Liver (tissue), 9 donors: ENCODE data around the gene ACOXL. TPM values are rescaled to one million over a fixed set of nuclear protein-coding genes. Genes with fewer than 3 reads are reported as not detected.
A peak's percentile ranks its signal among the peaks of the same experiment; 100 is the strongest.

Experiments used
- DNase-seq: peaks from one replicate; pipeline ENCODE4 v3.0.0-alpha.2; 2017; ENCODE audit warnings: low spot score
- H3K27ac ChIP-seq, 2 donors: one replicate each; pipeline ENCODE4 v1.7.0; 2013; ENCODE audit warnings: inconsistent platforms in 2 of 2, low read length in 2 of 2, control low read depth in 1 of 2, low read depth in 1 of 2, mild to moderate bottlenecking in 1 of 2
- H3K27me3 ChIP-seq, 4 donors: one replicate each; pipeline versions ENCODE4 v1.6.1 to v1.7.0; 2013; ENCODE audit warnings: low read length in 3 of 4, inconsistent platforms in 1 of 4, mild to moderate bottlenecking in 1 of 4, moderate library complexity in 1 of 4; ENCODE audit not compliant: control insufficient read depth in 4 of 4, insufficient read depth in 4 of 4
- H3K36me3 ChIP-seq, 4 donors: one replicate each; pipeline versions ENCODE4 v1.6.1 to v1.7.0; 2013; ENCODE audit warnings: low read length in 3 of 4, mild to moderate bottlenecking in 3 of 4, low read depth in 1 of 4, moderate library complexity in 1 of 4; ENCODE audit not compliant: control insufficient read depth in 4 of 4, insufficient read depth in 3 of 4
- H3K4me1 ChIP-seq, 4 donors: one replicate each; pipeline versions ENCODE4 v1.6.1 to v1.7.0; 2013; ENCODE audit warnings: low read length in 3 of 4, mild to moderate bottlenecking in 3 of 4, moderate library complexity in 1 of 4; ENCODE audit not compliant: control insufficient read depth in 4 of 4, insufficient read depth in 4 of 4
- H3K4me3 ChIP-seq, 3 donors: one replicate each; pipeline versions ENCODE4 v1.6.1 to v1.7.0; 2013; ENCODE audit warnings: low read length in 3 of 3, control low read depth in 1 of 3, low read depth in 1 of 3, mild to moderate bottlenecking in 1 of 3
- H3K9ac ChIP-seq, 2 donors: one replicate each; pipeline ENCODE4 v1.7.0; 2013; ENCODE audit warnings: low read length in 2 of 2, mild to moderate bottlenecking in 2 of 2, moderate library complexity in 2 of 2, control low read depth in 1 of 2, low read depth in 1 of 2
- H3K9me3 ChIP-seq, 4 donors: one replicate each; pipeline versions ENCODE4 v1.6.1 to v1.7.0; 2013; ENCODE audit warnings: low read length in 3 of 4; ENCODE audit not compliant: control insufficient read depth in 4 of 4
- EGR1 ChIP-seq, 2 donors: IDR thresholded peaks; 2 replicates each; pipeline ENCODE4 v1.6.1; 2016 to 2018; ENCODE audit warnings: antibody characterized with exemption in 2 of 2, low read depth in 2 of 2
- FOXA1 ChIP-seq: IDR thresholded peaks from 2 replicates; pipeline ENCODE4 v1.6.1; 2016; ENCODE audit warnings: antibody characterized with exemption
- FOXA2 ChIP-seq: IDR thresholded peaks from 2 replicates; pipeline ENCODE4 v1.6.1; 2016; ENCODE audit warnings: antibody characterized with exemption
- GABPA ChIP-seq, 2 donors: IDR thresholded peaks in 1 of 2; conservative IDR thresholded peaks in 1 of 2; 2 replicates each; pipeline ENCODE4 v1.6.1; 2016; ENCODE audit warnings: antibody characterized with exemption in 2 of 2, mild to moderate bottlenecking in 1 of 2, moderate library complexity in 1 of 2
- HNF4A ChIP-seq, 2 donors: conservative IDR thresholded peaks; 2 replicates each; pipeline ENCODE4 v1.6.1; 2016; ENCODE audit warnings: antibody characterized with exemption in 2 of 2, mild to moderate bottlenecking in 2 of 2
- HNF4G ChIP-seq: IDR thresholded peaks from 2 replicates; pipeline ENCODE4 v1.6.1; 2016; ENCODE audit warnings: antibody characterized with exemption
- JUND ChIP-seq, 2 donors: IDR thresholded peaks; 2 replicates each; pipeline ENCODE4 v1.6.1; 2016; ENCODE audit warnings: antibody characterized with exemption in 2 of 2
- NR2F2 ChIP-seq: IDR thresholded peaks from 2 replicates; pipeline ENCODE4 v1.6.1; 2016; ENCODE audit warnings: antibody characterized with exemption
- RAD21 ChIP-seq, 2 donors: IDR thresholded peaks; 2 replicates each; pipeline ENCODE4 v1.6.1; 2016; ENCODE audit warnings: antibody characterized with exemption in 2 of 2, mild to moderate bottlenecking in 2 of 2
- RXRA ChIP-seq, 2 donors: IDR thresholded peaks; 2 replicates each; pipeline ENCODE4 v1.6.1; 2017 to 2018; ENCODE audit warnings: antibody characterized with exemption in 2 of 2, mild to moderate bottlenecking in 1 of 2
- SP1 ChIP-seq: IDR thresholded peaks from 2 replicates; pipeline ENCODE4 v1.6.1; 2018; ENCODE audit warnings: antibody characterized with exemption, mild to moderate bottlenecking
- TAF1 ChIP-seq: conservative IDR thresholded peaks from 2 replicates; pipeline ENCODE4 v1.6.1; 2016; ENCODE audit warnings: antibody characterized with exemption, mild to moderate bottlenecking
- YY1 ChIP-seq: IDR thresholded peaks from 2 replicates; pipeline ENCODE4 v1.6.1; 2016; ENCODE audit warnings: antibody characterized with exemption, mild to moderate bottlenecking
- WGBS: extraction: QIAGEN DNeasy Blood & Tissue Kit; methylation state at CpG from one replicate; pipeline ENCODE4 v1.1.7; 2013; 5-methylcytosine and 5-hydroxymethylcytosine counted together
- polyA plus RNA-seq, 2 donors: library from polyadenylated mRNA; stranded (reverse) in 1 of 2; unstranded in 1 of 2; fragments of 200-250 nt in 1 of 2; fragments of >200 nt in 1 of 2; fragmentation: Nextera tagmentation in 1 of 2; extraction: Ambion mirVana in 1 of 2; gene quantifications; one replicate each; pipeline versions ENCODE4 v1.2.1 to v1.2.3, GENCODE V29; 2013 to 2015
- total RNA-seq, 2 donors: library from RNA; depleted of rRNA; stranded (reverse); fragments of >200 nt; gene quantifications; one replicate each; pipeline ENCODE4 v1.2.3, GENCODE V29; 2014
- TF ChIP-seq, protein P1 (sequence below): IDR thresholded peaks from 2 replicates; pipeline ENCODE4 v1.6.1; 2016; ENCODE audit warnings: antibody characterized with exemption, mild to moderate bottlenecking
- TF ChIP-seq, protein P2 (sequence below): IDR thresholded peaks from 2 replicates; pipeline ENCODE4 v1.6.1; 2016; ENCODE audit warnings: antibody characterized with exemption
- TF ChIP-seq, protein P3 (sequence below): fragments of 150-350 bp; IDR thresholded peaks from 2 replicates; pipeline ENCODE4 v1.5.1; 2017; ENCODE audit warnings: improper control_type of control experiment, low read depth, low read length; ENCODE audit not compliant: missing input control
- TF ChIP-seq, protein P4 (sequence below): IDR thresholded peaks from 2 replicates; pipeline ENCODE4 v1.6.1; 2016; ENCODE audit warnings: antibody characterized with exemption
- TF ChIP-seq, protein P5 (sequence below): IDR thresholded peaks from 2 replicates; pipeline ENCODE4 v1.6.1; 2016; ENCODE audit warnings: antibody characterized with exemption
- donor health status: healthy.
- donor health status: healthy.
- donor health status: healthy.
- donor health status: healthy.
- donor health status: healthy.

Gene ACOXL
- total and polyA plus RNA-seq, 4 donors = 0.07 TPM; not detected in 3

DNA sequence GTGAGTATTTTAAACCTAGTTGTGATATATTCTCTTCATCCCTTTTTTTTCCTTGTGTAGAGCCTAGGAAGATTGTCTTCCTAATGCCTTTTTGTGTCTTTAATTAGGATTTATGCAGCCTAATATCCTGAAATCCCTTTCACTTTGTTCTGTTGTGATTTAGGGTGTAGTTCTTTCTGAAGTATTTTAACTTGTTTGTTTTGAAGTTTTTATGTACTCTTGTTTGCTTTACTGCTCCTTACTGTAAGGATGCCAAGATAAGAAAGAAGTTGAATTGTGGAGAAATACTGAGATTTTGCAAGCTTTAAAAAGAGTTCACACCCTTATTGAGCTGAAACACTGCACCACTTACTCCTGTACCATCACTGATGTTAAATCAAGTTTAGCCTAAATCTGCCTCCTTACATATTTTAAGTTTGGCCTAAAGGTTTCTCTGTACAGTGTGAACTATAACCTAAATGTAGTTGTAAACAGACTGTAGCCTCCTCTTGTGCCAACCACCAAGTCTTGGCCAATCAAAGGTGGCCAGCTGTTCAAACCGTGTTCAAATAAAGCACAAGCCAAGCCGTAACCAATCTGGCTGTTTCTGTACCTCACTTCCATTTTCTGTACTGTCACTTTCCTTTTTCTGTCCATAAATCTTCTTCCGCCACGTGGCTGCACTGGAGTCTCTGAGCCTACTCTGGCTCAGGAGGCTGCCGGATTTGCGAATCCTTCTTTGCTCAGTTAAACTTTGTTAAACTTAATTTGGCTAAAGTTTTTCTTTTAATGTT lies 17.7 kb upstream of the ACOXL start:
- TF ChIP-seq, protein P1, sequence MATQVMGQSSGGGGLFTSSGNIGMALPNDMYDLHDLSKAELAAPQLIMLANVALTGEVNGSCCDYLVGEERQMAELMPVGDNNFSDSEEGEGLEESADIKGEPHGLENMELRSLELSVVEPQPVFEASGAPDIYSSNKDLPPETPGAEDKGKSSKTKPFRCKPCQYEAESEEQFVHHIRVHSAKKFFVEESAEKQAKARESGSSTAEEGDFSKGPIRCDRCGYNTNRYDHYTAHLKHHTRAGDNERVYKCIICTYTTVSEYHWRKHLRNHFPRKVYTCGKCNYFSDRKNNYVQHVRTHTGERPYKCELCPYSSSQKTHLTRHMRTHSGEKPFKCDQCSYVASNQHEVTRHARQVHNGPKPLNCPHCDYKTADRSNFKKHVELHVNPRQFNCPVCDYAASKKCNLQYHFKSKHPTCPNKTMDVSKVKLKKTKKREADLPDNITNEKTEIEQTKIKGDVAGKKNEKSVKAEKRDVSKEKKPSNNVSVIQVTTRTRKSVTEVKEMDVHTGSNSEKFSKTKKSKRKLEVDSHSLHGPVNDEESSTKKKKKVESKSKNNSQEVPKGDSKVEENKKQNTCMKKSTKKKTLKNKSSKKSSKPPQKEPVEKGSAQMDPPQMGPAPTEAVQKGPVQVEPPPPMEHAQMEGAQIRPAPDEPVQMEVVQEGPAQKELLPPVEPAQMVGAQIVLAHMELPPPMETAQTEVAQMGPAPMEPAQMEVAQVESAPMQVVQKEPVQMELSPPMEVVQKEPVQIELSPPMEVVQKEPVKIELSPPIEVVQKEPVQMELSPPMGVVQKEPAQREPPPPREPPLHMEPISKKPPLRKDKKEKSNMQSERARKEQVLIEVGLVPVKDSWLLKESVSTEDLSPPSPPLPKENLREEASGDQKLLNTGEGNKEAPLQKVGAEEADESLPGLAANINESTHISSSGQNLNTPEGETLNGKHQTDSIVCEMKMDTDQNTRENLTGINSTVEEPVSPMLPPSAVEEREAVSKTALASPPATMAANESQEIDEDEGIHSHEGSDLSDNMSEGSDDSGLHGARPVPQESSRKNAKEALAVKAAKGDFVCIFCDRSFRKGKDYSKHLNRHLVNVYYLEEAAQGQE = no peak
- TF ChIP-seq YY1 (peak; percentile 30), SP1 (no peak), RXRA (IDR thresholded peaks at IDR 0.05) (peak in 1 of 2 donors; percentile 33), HNF4G (no peak), JUND (IDR thresholded peaks at IDR 0.05) (no peak), RAD21 (IDR thresholded peaks at IDR 0.05) (no peak)
- TF ChIP-seq, protein P2, sequence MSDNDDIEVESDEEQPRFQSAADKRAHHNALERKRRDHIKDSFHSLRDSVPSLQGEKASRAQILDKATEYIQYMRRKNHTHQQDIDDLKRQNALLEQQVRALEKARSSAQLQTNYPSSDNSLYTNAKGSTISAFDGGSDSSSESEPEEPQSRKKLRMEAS = no peak
- H3K4me3 ChIP-seq = no peak overlapping the region
- peaks cover 0 to 14% (median 7%) of the 10 kb centered on the region in 4 donors for H3K4me1 ChIP-seq
- no peaks in the 10 kb centered on the region for H3K36me3 ChIP-seq
- no peak overlapping the region for H3K9ac ChIP-seq
- H3K27ac ChIP-seq = no peak overlapping the region
- DNase-seq = no peak
- no peaks in the 10 kb centered on the region for H3K9me3 ChIP-seq
- WGBS = 64% methylated on average over 6 of the region's 6 CpGs
- no peaks in the 10 kb centered on the region for H3K27me3 ChIP-seq

DNA sequence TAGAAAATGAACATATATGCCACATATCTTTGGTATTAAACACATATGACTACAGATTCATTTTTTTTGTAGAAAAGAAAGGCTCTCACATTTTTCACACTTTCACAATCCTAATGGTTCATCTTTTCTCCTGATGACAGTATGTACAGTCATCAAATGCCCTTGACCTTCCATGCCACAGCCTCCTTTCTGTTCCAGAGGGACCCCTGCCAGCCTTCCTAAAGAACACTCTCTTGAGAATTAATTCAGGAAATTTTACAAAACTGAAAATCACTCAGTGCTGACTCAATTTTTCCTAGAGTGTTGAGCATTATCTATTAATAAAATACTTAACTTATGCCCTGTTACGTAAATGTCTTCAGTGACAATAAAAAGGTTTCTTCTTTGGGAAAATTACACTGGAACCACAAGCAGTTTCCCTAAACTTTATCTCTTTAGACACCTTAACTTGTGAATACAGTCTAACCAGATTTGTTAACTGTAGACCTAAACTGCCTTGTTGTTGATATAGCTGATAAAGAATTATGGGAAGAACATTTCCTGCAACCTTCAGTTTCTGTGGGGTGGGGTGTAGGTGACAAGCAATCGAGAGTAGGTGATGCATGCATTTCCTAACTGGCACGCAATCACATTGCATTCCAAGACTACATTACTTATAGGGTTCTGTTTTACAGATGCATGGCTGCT lies 15.3 kb upstream of the ACOXL start:
- Histone ChIP-seq H3K9ac (no peak overlapping the region), H3K4me1 (peaks cover 0 to 22% (median 10%) of the 10 kb centered on the region in 4 donors), H3K36me3 (no peaks in the 10 kb centered on the region), H3K4me3 (no peak overlapping the region), H3K9me3 (no peaks in the 10 kb centered on the region), H3K27me3 (no peaks in the 10 kb centered on the region), H3K27ac (no peak overlapping the region)
- WGBS = 78% methylated on average over 3 of the region's 3 CpGs
- no peak for DNase-seq
- TF ChIP-seq HNF4G (no peak), SP1 (no peak), JUND (IDR thresholded peaks at IDR 0.05) (no peak), RXRA (IDR thresholded peaks at IDR 0.05) (no peak), EGR1 (IDR thresholded peaks at IDR 0.05; ENCODE audit: low read depth in 2 of 2) (no peak), HNF4A (conservative IDR thresholded peaks at IDR 0.05) (no peak), YY1 (no peak), TAF1 (no peak), GABPA (IDR thresholded peaks at IDR 0.05 in 1 of 2, conservative IDR thresholded peaks at IDR 0.05 in 1 of 2) (no peak), RAD21 (IDR thresholded peaks at IDR 0.05) (no peak), FOXA1 (no peak), NR2F2 (no peak), FOXA2 (no peak)
- TF ChIP-seq, protein P3, sequence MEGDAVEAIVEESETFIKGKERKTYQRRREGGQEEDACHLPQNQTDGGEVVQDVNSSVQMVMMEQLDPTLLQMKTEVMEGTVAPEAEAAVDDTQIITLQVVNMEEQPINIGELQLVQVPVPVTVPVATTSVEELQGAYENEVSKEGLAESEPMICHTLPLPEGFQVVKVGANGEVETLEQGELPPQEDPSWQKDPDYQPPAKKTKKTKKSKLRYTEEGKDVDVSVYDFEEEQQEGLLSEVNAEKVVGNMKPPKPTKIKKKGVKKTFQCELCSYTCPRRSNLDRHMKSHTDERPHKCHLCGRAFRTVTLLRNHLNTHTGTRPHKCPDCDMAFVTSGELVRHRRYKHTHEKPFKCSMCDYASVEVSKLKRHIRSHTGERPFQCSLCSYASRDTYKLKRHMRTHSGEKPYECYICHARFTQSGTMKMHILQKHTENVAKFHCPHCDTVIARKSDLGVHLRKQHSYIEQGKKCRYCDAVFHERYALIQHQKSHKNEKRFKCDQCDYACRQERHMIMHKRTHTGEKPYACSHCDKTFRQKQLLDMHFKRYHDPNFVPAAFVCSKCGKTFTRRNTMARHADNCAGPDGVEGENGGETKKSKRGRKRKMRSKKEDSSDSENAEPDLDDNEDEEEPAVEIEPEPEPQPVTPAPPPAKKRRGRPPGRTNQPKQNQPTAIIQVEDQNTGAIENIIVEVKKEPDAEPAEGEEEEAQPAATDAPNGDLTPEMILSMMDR = no peak
- TF ChIP-seq, protein P4, sequence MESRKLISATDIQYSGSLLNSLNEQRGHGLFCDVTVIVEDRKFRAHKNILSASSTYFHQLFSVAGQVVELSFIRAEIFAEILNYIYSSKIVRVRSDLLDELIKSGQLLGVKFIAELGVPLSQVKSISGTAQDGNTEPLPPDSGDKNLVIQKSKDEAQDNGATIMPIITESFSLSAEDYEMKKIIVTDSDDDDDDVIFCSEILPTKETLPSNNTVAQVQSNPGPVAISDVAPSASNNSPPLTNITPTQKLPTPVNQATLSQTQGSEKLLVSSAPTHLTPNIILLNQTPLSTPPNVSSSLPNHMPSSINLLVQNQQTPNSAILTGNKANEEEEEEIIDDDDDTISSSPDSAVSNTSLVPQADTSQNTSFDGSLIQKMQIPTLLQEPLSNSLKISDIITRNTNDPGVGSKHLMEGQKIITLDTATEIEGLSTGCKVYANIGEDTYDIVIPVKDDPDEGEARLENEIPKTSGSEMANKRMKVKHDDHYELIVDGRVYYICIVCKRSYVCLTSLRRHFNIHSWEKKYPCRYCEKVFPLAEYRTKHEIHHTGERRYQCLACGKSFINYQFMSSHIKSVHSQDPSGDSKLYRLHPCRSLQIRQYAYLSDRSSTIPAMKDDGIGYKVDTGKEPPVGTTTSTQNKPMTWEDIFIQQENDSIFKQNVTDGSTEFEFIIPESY = no peak
- TF ChIP-seq, protein P2 = no peak
- TF ChIP-seq, protein P5, sequence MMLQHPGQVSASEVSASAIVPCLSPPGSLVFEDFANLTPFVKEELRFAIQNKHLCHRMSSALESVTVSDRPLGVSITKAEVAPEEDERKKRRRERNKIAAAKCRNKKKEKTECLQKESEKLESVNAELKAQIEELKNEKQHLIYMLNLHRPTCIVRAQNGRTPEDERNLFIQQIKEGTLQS = no peak
- TF ChIP-seq, protein P1 = no peak
